Thyroid gland (tissue), 4 donors: ENCODE measurements around the gene NDUFA11. TPM values are rescaled to one million over a fixed set of nuclear protein-coding genes. Genes with fewer than 3 reads are reported as not detected.
"Not testable (repeated sequence)": the region's sequence is repeated elsewhere in the genome, so short reads cannot be mapped to it uniquely, and the experiment has no call there.

Experiments used
- DNase-seq, 2 donors: peaks; one replicate each; pipeline ENCODE4 v3.0.0-alpha.2; 2019
- H3K27ac ChIP-seq, 3 donors: fragments of 200-600 bp; sonication (generic); 1 replicate in 2 of 3; 2 replicates in 1 of 3; pipeline ENCODE4 v1.5.1; 2016 to 2019; ENCODE audit warnings: mild to moderate bottlenecking in 1 of 3, moderate library complexity in 1 of 3
- H3K27me3 ChIP-seq: fragments of 200-600 bp; sonication (generic); one replicate; pipeline ENCODE4 v1.5.1; 2019
- H3K36me3 ChIP-seq, 2 donors: fragments of 200-600 bp; sonication (generic); one replicate each; pipeline ENCODE4 v1.5.1; 2016 to 2019
- H3K4me1 ChIP-seq, 2 donors: fragments of 200-600 bp; sonication (generic); one replicate each; pipeline ENCODE4 v1.5.1; 2017 to 2019
- H3K4me3 ChIP-seq, 3 donors: fragments of 200-600 bp; sonication (generic); replicated peaks in 1 of 3; 1 replicate in 2 of 3; 2 replicates in 1 of 3; pipeline ENCODE4 v1.5.1; 2016; ENCODE audit warnings: mild to moderate bottlenecking in 1 of 3
- H3K9me3 ChIP-seq: fragments of 200-600 bp; sonication (generic); one replicate; pipeline ENCODE4 v1.5.1; 2017
- POLR2A ChIP-seq, 2 donors: fragments of 450-650 bp; IDR thresholded peaks; one replicate each; pipeline ENCODE4 v1.6.1; 2017; ENCODE audit warnings: antibody characterized with exemption in 2 of 2, mild to moderate bottlenecking in 2 of 2, moderate library complexity in 1 of 2
- WGBS, 2 donors: methylation state at CpG; one replicate each; pipeline ENCODE4 v1.1.5; 2017; 5-methylcytosine and 5-hydroxymethylcytosine counted together
- intact Hi-C: fragments of 100-400 bp; cut with DNase I; formaldehyde crosslinking; loops from one replicate; pipeline ENCODE4 v1.15.1; 2023
- total RNA-seq, 4 donors: library from RNA; depleted of rRNA; stranded (reverse); fragments of >200 nt; gene quantifications; one replicate each; pipeline ENCODE4 v1.2.3, GENCODE V29; 2016
- TF ChIP-seq, protein P1 (sequence below), 6 experiments: fragments of 200-600 bp in 3 of 6; fragments of 450-650 bp in 3 of 6; sonication (generic) in 3 of 6; IDR thresholded peaks; one replicate each; pipeline ENCODE4 v1.5.1; 2016 to 2019; ENCODE audit warnings: antibody characterized with exemption in 6 of 6, mild to moderate bottlenecking in 2 of 6, inconsistent platforms in 1 of 6, moderate library complexity in 1 of 6

The NDUFA11 gene
- total RNA-seq, 4 donors from 2014 or later, result 115 to 325 (median 195) TPM

DNA sequence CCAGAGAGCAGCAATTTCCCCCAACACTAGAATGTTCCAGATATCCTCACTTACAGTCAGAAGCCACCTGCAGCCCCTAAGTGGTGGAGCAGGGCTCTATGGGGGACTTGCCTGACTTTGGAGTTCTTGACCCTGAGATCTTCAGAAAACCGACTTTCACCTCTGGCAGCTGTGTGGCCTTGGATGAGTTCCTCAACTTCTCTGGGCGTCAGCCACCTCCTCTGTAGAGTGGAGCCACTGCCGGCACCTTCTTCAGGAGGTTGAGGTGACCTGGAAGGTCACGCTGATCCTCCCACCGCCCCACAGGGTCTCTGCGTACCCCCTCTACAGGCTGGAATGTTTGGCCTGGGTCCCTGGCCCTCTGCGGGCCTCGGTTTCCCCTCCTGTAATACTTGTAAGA, 26.2 kb downstream of the NDUFA11 start:
- Histone ChIP-seq H3K4me1 (peaks cover 9 to 27% of the 10 kb centered on the region in 2 donors), H3K27ac (no peak overlapping the region), H3K36me3 (no peaks in the 10 kb centered on the region), H3K9me3 (no peaks in the 10 kb centered on the region), H3K27me3 (no peaks in the 10 kb centered on the region), H3K4me3 (no peak overlapping the region)
- TF ChIP-seq, protein P1, sequence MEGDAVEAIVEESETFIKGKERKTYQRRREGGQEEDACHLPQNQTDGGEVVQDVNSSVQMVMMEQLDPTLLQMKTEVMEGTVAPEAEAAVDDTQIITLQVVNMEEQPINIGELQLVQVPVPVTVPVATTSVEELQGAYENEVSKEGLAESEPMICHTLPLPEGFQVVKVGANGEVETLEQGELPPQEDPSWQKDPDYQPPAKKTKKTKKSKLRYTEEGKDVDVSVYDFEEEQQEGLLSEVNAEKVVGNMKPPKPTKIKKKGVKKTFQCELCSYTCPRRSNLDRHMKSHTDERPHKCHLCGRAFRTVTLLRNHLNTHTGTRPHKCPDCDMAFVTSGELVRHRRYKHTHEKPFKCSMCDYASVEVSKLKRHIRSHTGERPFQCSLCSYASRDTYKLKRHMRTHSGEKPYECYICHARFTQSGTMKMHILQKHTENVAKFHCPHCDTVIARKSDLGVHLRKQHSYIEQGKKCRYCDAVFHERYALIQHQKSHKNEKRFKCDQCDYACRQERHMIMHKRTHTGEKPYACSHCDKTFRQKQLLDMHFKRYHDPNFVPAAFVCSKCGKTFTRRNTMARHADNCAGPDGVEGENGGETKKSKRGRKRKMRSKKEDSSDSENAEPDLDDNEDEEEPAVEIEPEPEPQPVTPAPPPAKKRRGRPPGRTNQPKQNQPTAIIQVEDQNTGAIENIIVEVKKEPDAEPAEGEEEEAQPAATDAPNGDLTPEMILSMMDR (IDR thresholded peaks at IDR 0.05), result no peak
- TF ChIP-seq POLR2A (IDR thresholded peaks at IDR 0.05), result no peak
- WGBS, 2 donors, result 82 to 93% methylated on average over 8 of the region's 8 CpGs
- intact Hi-C loops, result no loop called here
- DNase-seq, result no peak

DNA sequence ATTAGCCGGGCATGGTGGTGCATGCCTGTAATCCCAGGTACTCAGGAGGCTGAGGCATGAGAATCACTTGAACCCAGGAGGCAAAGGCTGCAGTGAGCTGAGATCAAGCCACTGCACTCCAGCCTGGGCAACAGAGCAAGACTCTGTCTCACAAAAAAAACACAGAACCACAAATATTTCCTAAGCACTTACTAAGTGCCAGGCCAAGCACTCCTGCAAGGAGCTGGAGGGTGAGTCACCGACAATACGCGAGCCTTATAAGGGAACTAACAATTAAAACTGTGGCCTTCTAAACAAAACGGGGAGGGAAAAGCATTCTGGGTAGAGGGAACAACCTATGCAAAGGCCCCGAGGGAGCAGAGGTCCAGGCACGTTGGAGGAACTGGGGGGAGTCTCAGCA, 29.1 kb downstream of the NDUFA11 start:
- H3K4me3 ChIP-seq, H3K36me3 ChIP-seq, intact Hi-C loops, H3K9me3 ChIP-seq, H3K4me1 ChIP-seq, DNase-seq, H3K27me3 ChIP-seq, H3K27ac ChIP-seq: not testable (repeated sequence)
- WGBS, 2 donors, result 77 to 86% methylated on average over 7 of the region's 7 CpGs

DNA sequence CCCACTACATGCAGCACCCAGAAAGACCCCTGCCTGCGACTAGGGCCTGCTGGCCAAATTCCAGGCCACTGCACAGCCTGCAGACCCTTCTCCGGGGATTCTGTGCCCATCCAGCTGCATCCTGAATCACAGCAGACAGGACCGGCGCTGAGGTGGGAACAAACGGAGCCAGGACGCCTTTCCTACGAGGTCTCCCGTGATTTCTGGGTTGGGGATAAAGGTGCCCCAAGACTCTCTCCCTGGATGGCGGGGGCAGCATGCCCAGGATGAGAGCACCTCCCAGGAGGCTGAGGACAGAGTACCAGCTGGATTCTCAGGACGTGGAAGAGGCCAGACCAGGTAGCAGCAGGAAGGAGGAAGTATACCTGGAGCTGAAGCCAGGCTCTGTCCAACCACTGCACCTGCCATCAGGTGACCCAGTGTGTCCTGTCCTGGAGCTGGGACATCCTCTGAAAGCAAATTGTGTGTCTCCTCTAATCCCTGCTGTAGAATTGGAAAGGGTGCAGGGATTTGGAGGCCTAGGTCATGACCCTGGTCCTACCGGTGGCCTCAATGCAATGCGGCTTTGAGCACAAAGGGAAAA, 29.9 kb downstream of the NDUFA11 start:
- TF ChIP-seq, protein P1 (IDR thresholded peaks at IDR 0.05), result no peak
- TF ChIP-seq POLR2A (IDR thresholded peaks at IDR 0.05), result no peak
- intact Hi-C loops, result no loop called here
- 81 to 85% methylated on average over 8 to 12 of the region's 12 CpGs for WGBS, 2 donors

DNA sequence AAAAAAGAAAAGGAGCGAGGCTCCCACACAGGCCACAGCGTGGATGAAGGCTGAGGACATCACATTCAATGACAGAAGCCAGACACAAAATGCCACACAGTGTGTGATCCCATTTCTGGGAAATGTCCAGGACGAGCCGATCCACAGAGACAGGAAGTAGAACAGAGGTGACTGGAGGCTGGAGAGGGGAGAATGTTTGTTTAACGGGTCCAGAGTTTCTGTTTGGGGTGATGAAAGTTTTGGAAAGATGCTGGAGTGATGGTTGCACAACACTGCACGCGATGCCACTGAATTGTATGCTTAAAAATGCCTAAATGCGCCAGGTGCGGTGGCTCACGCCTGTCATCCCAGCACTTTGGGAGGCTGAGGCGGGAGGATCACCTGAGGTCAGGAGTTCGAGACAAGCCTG, 32.6 kb downstream of the NDUFA11 start:
- Histone ChIP-seq H3K27ac (no peak overlapping the region), H3K4me3 (no peak overlapping the region), H3K27me3 (no peaks in the 10 kb centered on the region), H3K9me3 (no peaks in the 10 kb centered on the region), H3K36me3 (no peaks in the 10 kb centered on the region), H3K4me1 (no peaks in the 10 kb centered on the region)
- intact Hi-C loops, result no loop called here
- TF ChIP-seq, protein P1 (IDR thresholded peaks at IDR 0.05), result no peak
- DNase-seq, result no peak
- WGBS, 2 donors, result 75% methylated on average over 12 of the region's 12 CpGs

More for the DNA sequence above, 29.9 kb downstream of the NDUFA11 start:
- H3K4me1 ChIP-seq, result no peaks in the 10 kb centered on the region
- H3K27me3 ChIP-seq, result no peaks in the 10 kb centered on the region
- no peaks in the 10 kb centered on the region for H3K9me3 ChIP-seq
- H3K27ac ChIP-seq, result no peak overlapping the region
- H3K4me3 ChIP-seq, result no peak overlapping the region
- no peaks in the 10 kb centered on the region for H3K36me3 ChIP-seq
- DNase-seq, result no peak

DNA sequence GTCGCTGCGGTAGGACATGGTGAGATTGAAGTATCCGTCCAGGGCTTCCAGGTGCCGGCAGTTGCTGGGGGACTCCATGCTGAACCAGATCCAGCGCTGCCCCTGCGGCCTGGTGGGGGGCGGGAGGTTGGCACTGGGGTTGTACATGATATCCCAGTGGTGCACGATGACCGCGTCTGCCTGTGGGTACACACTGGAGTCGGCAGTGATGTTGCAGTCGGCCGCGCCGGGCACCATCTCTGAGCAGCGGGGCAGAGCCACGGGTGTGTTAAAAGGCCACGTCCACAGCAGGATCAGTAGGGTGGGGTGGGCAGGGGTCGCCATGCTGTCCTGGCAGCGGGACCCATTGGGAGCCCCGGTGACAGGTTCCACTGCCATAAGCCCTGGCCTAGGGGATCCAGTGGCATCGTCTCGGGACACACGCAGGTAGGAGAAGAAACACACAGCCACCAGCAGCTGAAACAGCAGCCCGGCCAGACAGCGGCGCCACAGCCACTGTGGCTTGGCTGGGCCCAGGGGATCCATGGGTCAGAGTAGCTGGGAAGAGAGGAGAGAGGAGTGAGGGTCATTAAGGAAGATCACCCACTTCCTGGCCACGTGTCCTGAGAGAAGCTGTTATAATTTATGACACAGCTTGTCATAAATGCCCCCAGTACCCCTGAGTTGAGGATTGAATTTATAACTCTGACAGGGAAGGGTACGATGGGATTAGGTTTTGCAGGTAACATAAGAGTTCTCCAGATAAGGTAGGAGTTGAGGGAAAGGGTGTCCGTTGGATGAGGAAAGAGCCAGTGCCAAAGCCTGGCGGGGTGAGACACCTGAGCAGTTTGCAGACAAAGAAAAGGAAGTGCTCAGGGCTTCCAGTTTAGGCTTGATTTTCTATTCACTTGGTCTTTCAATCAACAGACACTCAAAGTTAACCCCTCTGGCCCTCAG, 36.1 kb downstream of the NDUFA11 start:
- no peaks in the 10 kb centered on the region for H3K9me3 ChIP-seq
- H3K36me3 ChIP-seq, result no peaks in the 10 kb centered on the region
- H3K4me1 ChIP-seq, result no peaks in the 10 kb centered on the region
- no peak for TF ChIP-seq POLR2A (IDR thresholded peaks at IDR 0.05)
- TF ChIP-seq, protein P1 (IDR thresholded peaks at IDR 0.05), result no peak
- no peak overlapping the region for H3K27ac ChIP-seq
- no peaks in the 10 kb centered on the region for H3K27me3 ChIP-seq
- WGBS, 2 donors, result 75 to 80% methylated on average over 19 to 29 of the region's 31 CpGs
- intact Hi-C loops, result no loop called here
- DNase-seq, result no peak
- H3K4me3 ChIP-seq, result no peak overlapping the region
